Measurements from ENCODE around the gene CD300H. TPM values are rescaled to one million over a fixed set of nuclear protein-coding genes. Genes with fewer than 3 reads are reported as not detected.
A peak's percentile ranks its signal among the peaks of the same experiment; 100 is the strongest.
"Not testable (repeated sequence)": the region's sequence is repeated elsewhere in the genome, so short reads cannot be mapped to it uniquely, and the experiment has no call there.

Gene CD300H
- total RNA-seq, 1 donor from 2014 or later, result not detected

DNA sequence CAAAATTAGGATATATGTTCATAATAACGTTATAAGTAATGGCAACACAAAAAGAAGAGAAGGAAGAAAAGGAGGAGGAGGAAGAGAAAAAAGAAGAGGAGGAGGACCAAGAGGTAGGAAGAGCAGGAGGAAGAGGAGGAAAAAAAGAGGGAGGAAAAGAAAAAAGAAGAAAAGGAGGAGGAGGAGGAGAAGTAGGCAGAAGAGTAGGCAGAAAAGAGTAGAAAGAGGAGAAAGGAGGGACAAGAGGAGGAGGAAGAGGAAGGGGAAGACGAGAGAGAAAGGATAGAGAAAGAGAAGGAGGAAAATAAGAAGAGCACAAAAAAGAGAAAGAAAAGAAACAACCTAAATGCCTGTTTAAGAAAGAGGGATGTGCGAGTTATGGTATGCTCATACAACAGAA lies 30.4 kb downstream of the CD300H start:
- intact Hi-C loops (cut with DNase I), result no loop called here
- no peak for DNase-seq (ENCODE audit: low spot score)
- ATAC-seq, result no peak

DNA sequence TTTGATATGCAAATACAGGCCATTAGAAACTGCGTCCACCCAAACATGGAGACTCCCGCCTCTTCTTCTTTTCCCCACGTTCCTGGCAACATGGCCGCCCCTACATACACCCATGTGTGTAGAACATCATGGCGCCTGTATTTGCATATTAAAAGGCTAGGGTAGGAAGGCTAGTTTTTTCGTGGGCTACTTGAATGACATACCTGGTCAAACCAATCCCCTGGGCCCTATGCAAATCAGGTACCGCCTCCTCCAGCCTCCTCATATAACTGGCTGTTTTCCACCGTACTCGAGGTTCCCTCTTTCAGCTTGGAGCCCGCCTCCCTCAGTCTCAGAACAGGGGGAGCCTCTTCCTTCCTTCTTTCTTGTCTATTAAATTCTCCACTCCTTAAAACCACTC lies 35.2 kb downstream of the CD300H start:
- ATAC-seq (peak; percentile 86), DNase-seq (ENCODE audit: low spot score) (peak; percentile 65)

DNA sequence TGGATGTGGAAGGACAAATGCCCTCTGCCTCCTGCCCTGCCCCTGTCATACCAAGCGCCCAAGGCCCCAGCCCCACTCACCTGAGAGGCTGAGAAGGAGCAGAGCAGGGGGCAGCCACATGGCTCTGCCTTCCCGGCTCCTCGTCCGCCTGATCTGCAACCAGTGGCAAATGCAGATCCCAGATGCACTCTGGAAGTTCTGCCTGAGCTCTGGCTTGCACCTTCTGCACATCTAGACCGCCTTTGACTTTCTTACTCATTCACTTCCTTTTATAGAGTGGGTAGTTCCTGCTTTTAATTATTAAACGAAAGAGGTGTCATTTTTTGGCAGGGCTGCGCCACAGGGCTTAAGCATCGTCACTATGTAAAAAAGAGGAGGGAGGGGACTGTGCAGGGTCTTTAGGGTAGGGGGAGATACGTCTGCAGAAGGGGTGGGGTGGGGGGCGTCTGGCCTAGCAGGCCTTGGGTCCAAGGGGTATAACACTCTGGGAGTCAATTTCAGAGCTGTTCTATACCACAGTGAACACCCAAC lies 36.0 kb downstream of the CD300H start, which contains the start of gene CD300LB:
Gene CD300LB, minus strand, starts transcription at position 245 of the 531 bp plus-strand sequence. Its CDS starts 125 bp downstream, at position 120.
- intact Hi-C loops (cut with DNase I), result no loop called here
- peak; percentile 42 for ATAC-seq

More for the DNA sequence above, 35.2 kb downstream of the CD300H start:
- intact Hi-C loops (cut with DNase I), result no loop called here

DNA sequence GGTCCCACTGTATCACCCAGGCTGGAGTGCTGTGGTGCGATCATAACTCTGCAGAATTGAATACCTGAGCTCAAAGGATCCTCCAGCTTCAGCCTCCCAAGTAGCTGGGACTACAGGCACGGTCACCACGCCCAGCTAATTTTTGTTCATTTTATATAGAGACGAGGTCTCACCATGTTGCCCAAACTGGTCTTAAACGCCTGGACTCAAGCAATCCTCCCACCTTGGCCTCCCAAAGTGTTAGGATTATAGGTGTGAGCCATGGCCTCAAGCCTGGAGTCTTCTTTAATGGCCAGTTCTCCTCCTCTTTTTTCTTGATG lies 36.5 kb downstream of the CD300H start:
- ATAC-seq (no peak), DNase-seq (ENCODE audit: low spot score) (no peak)
- intact Hi-C loops (cut with DNase I), result no loop called here

More for the DNA sequence above, 36.0 kb downstream of the CD300H start, which contains the start of gene CD300LB:
- peak; percentile 36 for DNase-seq (ENCODE audit: low spot score)

DNA sequence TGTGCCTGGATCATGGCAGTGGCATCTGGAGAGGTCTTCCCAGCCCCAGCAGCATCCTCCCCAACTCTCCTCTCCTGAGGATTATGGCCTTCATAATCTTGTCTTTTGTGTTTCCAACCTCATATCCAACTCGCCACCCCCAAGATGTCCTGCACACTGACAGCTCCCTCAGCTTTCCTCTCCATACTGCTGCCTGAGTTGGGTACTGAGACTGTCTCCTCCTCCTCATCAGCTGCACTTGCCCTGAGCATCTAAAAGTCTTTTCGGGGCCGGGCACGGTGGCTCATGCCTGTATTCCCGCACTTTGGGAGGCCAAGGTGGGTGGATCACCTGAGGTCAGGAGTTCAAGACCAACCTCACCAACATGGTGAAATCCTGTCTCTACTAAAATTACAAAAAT lies 38.1 kb downstream of the CD300H start:
- ATAC-seq (no peak), DNase-seq (ENCODE audit: low spot score) (no peak)
- intact Hi-C loops (cut with DNase I), result no loop called here

DNA sequence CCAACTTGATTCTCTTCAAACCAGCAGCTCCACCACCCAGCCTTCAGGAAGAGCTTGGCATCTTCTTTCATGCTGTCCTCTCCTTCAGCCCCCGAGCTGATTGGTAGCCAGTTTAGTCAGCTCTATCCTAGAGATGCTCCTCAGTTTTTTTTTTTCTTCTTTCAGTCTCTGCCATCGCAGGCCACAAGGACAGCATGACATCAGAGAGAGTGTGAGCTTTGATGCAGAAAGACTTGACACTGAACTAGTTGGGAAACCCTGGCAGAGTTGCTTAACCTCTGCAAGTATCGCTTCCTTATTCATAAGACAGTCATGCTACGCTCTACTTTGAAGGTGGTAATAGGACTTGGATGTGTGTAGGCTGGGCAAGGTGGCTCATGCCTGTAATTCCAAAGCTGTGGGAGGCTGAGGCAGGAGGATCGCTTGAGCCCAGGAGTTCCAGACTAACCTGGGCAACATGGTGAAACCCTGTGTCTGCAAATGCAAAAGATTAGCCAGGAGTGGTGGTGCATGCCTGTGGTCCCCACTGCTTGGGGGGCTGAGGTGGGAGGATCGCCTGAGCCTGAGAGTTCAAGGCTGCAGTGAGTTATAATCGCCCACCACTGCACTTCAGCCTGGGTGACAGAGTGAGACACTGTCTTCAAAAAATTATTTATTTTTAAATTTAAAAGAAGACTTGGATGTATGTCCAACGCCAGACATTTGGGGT lies 38.7 kb downstream of the CD300H start:
- ATAC-seq, result peak; percentile 62
- intact Hi-C loops (cut with DNase I), result no loop called here
- peak; percentile 42 for DNase-seq (ENCODE audit: low spot score)

DNA sequence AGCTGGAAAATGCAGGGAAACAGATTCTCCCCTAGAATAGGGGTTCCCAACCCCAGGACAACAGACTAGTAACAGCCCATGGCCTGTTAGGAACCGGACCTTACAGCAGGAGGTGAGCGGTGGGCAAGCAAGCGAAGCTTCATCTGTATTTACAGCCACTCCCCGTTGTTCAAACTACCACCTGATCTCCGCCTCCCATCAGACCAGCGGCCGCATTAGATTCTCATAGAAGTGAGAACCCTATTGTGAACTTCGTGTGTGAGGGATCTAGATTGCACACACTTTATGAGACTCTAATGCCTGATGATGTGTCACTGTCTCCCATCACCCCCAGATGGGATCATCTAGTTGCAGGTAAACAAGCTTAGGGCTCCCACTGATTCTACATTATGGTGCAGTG lies 39.6 kb downstream of the CD300H start:
- intact Hi-C loops (cut with DNase I), result no loop called here
- peak; percentile 36 for DNase-seq (ENCODE audit: low spot score)
- no peak for ATAC-seq

DNA sequence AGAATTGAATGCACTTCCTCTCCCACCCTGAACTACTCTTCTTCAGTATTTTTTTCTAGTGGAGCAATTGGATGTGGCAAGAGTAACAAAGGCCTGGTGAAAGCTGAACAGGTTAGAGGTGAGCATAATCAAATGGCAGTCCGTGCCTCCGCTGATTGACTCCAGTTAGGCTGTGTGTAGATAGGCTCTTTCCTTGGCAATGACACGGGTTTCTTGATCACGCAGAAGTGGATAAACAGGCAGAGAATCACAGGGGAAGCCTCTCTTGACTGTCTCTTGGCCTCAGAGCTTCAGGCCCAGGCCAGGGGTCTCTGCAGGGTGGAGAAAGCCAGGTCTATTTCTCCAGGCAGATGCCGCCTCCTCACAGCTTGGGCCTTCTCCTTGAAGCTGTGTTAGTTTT lies 40.2 kb downstream of the CD300H start:
- intact Hi-C loops (cut with DNase I), result no loop called here
- no peak for ATAC-seq
- no peak for DNase-seq (ENCODE audit: low spot score)

DNA sequence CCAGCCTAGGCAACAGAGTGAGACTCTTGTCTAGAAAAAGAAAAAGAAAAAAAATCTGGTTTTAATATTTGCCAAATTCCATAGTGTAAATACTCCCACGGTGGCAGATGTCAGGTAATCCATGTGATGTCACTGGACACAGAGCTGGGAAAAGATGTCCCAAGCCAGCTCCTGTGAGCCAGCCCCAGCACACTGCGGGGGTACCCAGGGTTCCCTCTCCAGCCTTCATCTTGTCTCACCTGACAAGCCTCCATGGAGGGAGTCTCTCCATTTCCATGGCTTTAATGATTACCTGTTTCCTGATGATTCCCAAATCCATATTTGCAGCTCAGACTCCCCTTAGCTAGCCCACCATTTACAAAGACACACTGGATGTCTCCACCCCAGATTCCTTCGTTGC lies 40.6 kb downstream of the CD300H start:
- intact Hi-C loops (cut with DNase I), result no loop called here
- no peak for DNase-seq (ENCODE audit: low spot score)
- ATAC-seq, result no peak

DNA sequence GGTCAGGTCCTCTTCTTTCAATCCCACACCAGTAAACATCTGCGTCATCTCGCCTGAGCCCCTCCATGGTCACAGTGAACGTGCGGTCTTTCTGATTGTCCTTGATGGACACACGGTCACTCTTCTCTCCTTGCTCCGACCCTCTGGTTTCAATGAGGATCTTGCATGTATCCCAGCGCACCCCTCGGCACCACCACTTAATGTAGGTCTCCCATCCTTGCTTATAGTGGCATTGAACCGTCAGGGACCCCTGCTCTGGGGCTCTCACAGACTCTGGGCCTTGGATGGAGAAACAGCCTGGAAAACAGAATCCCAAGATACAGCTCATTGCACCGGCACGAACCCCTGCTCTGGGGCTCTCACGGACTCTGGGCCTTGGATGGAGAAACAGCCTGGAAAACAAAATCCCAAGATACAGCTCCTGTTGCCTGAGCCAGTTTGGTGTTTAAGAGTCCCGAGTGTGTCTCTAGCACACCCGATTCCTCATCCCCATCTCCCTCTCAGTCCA lies 41.5 kb downstream of the CD300H start:
- ATAC-seq (no peak), DNase-seq (ENCODE audit: low spot score) (no peak)
- intact Hi-C loops (cut with DNase I), result no loop called here

DNA sequence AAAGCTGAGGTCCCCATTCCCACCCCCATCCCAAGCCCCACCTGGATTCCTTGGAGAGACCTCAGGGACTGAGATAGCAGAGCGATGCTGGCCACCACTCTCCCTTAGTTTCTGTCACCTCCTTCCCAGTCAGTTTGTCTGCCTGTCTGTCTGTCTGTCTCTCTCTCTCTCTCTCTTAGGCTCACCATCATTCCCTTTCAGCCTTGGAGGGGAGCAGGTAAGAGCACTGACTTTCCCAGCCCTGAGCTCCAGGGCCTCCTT lies 41.9 kb downstream of the CD300H start:
- intact Hi-C loops (cut with DNase I), result no loop called here
- no peak for ATAC-seq

DNA sequence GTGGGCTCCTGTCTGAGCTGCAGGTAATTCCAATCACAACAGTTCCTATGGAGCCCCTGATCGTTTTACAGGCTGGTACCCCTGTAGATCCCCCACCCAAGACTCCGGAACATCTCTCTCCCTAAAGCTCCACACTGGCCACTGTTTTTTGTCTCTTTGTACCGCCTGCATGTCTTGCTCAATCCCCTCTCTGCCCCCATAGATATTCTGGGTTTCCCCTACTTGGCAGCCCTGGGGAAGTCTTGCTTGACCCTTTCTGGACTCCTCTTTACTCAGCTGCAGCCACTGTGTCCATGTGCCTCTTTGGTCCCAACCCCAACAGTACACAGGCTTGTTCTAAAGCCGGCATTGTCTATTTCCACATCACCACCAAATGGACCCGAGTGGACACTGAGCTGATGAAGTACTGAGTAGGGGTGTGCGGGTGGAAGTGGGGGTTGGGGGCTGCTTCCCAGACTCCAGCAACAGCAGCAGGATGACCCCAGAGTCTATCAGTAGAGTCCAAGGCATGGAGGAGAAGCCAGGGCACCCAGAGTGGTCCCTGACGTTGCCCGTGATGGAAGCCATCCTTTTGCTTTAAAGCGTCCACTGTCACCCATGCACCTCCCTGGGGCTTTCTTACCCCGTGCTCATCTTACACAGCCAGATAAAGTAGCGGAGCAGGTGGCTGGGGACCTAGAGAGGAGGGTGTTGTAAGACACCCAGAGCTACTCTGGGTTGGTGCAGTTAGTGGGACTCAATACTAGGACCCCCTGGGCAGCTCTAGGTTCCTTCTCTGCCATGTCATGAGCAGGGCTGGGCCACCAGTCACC lies 42.5 kb downstream of the CD300H start:
- intact Hi-C loops (cut with DNase I), result no loop called here
- no peak for DNase-seq (ENCODE audit: low spot score)
- ATAC-seq, result no peak

More for the DNA sequence above, 41.9 kb downstream of the CD300H start:
- DNase-seq (ENCODE audit: low spot score), result no peak

DNA sequence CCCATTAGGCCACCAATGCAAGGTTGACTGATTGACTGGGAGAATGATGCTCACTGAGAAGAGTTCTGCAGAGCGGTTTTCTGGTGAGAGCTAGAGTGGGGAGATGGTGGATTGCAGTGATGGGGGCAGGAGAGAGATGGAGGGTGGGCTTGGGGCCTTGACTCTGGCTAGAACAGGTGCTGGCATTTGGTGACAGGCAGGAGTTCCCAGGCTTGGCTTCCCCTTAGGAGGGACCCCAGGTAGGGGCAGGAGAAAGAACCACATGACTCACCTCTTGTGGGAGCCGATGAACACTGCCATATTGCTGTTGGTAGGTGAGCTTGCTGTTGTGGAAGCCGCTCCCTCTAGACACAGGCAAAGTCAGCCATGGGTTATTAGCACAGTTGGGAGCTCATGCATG lies 44.0 kb downstream of the CD300H start:
- DNase-seq (ENCODE audit: low spot score) (no peak), ATAC-seq (no peak)
- intact Hi-C loops (cut with DNase I), result no loop called here

DNA sequence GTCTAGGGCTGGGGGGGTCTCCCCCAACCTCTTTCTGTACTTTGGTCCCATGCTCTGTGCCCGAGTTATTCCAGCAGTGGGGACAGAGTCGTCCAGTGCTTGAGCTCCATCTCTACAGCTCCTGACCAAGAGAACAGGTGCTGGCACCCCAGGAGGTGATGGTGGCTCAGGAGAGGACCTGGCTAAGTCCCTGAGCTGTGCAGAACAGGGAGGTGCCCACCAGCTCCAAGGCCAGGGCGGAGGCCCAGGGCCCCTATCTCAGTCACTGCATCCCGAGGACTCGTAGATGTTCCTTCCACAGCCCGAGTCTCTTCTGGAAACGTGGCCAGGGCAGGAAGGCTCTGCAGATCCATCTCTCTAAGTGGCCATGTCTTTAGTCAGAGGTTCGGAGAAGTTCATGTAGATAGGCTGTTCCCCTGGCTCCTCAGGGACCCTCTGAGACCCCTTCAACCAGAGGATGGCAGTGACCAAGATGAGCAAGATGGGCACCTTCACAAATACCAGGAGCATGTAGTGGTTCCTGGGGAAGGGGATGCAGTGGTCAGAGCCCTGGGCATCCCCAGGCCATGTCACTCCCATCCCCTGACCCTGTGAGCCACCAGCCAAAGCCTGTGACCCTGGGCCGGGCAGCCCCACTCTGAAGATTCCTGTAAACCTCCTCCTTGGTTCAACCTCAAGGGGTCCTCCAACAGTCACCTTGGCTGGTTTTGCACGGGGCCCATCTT lies 44.8 kb downstream of the CD300H start:
- intact Hi-C loops (cut with DNase I), result no loop called here

DNA sequence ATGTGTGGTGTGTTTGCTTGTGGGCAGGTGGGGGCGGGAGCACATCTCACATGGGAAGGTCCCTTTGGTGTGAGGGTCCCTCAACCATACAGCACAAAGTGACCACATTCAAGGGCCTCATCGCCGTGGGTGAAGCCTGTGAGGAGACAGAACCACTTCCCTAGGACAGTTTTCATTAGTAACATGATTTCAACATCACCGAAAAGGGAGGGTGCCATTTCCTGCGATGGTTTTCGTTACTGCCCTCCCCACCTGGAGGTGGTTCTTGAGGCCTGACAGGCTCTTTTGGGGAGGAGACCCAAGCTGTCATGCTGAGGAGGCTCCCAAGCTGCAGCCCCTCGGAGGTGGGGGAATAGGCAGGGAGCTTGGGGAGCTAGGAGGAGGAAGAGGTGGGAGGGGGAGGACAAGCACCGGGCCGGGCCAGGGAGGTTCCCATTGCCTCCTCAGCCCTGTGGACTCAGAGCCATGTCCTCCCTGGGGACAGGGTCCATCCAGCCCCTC lies 45.6 kb downstream of the CD300H start:
- no peak for DNase-seq (ENCODE audit: low spot score)
- ATAC-seq, result peak; percentile 43
- intact Hi-C loops (cut with DNase I), result no loop called here

More for the DNA sequence above, 44.8 kb downstream of the CD300H start:
- DNase-seq (ENCODE audit: low spot score) (no peak), ATAC-seq (no peak)

DNA sequence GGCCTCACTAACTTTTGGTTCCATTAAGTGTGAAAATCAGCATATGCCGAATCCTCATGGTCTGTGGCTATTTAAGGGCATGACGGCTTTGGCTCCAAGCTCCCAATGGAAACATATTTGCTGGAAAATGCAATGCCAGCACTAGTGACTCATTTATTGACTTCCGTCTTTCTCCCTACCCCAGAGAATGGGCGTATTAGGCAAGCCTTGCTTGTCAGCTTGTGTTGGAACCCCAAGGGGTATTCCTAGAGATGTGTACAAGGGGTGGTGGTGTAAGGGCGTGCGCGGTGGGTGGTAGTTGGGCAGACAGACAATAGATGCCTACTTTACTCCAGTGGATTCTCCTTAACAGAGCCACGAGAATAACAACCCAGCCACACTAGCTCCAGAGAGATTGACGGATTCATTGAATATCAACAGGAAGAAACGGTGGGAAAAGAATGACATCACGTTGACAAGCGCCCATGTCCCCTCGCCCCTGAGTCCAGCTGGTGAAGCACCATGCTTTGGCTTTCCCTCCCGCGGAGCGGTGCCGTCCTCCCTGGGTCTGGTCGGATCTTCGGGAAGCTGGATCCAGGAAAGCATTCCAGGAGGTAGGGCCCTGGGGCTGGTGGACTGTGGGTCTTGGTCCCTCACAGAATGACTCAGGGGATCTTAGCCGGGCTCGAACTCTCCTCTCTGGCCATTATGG lies 46.4 kb downstream of the CD300H start:
- intact Hi-C loops (cut with DNase I), result no loop called here
- ATAC-seq, result peak; percentile 82
- DNase-seq (ENCODE audit: low spot score), result no peak

DNA sequence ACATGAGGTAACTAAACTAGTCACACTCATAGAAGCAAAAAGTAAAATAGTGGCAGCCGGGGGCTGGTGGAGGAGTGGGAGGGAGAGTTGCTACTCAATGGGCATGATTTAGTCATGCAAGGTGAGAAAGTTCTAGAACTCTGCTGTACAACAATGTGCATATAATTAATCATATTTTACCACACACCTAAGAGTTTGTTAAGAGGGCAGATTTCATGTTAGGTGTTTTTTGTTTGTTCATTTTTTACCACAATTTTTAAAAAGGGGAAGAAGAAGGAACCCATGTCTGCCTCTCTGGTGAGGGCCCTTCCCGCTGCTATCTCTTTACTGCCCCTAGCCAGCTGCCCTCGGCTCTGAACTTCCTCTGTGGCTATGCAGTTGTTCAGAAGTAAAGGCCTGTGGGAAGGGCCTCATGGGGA lies 47.3 kb downstream of the CD300H start:
- peak; percentile 84 for ATAC-seq
- intact Hi-C loops (cut with DNase I), result no loop called here
- no peak for DNase-seq (ENCODE audit: low spot score)

DNA sequence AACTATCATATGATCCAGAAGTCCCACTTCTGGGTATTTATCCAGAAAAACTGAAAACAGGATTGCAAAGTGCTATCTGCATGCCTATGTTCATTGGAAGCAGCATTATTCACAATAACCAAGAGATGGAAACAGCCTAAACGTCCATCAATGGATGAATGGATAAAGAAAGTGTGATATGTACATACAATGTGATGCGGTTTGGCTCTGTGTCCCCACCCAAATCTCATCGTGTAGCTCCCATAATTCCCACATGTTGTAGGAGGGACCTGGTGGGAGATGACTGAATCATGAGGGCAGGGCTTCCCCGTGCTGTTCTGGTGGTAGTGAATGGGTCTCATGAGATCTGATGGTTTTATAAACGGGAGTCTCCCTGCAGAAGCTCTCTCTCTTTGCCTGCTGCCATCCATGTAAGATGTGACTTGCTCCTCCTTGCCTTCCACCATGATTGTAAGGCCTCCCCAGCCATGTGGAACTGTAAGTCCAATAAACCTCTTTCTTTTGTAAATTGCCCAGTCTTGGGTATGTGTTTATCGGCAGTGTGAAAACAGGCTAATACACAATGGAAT lies 48.8 kb downstream of the CD300H start:
- ATAC-seq; DNase-seq (ENCODE audit: low spot score); intact Hi-C loops (cut with DNase I): not testable (repeated sequence)

Measured in sciatic nerve (tissue), 2 donors.